ENCODE data around the gene FBXL16.

The FBXL16 gene

DNA sequence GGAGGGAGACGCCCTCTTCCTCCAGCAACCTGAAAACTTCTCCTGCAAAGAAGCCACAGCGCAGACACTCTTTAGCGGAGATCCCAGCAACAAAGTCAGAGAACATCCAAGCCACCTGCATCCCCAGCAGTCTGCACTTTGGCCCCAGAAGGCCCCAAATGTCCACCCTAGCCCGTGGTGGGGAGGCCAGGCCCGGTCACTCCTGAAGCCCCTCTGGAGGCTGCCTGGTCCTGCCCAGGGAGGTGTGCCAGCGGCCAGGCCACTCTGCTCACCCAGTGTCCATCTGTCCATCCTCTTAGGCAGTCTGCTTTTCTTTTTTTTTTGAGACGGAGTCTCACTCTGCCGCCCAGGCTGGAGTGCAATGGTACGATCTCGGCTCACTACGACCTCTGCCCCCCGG is 26.7 kb upstream of the FBXL16 start:
- Histone ChIP-seq H3K4me3 (replicated peaks; ENCODE audit: low read depth, low read length) (no peak overlapping the region), H3K27me3 (replicated peaks; ENCODE audit: control insufficient read depth, insufficient read depth, low read length) (no peaks in the 10 kb centered on the region), H3K36me3 (ENCODE audit: control insufficient read depth, insufficient read depth, low read length) (peaks cover 26% of the 10 kb centered on the region)
- DNase-seq (ENCODE audit: extremely low read depth, insufficient read length) = no peak
- TF ChIP-seq CTCF (IDR thresholded peaks at IDR 0.05; ENCODE audit: insufficient read depth, low read length, poor library complexity, severe bottlenecking) = no peak

- Histone ChIP-seq H3K4me3 (replicated peaks; ENCODE audit: low read depth, low read length) (no peak overlapping the region), H3K27me3 (replicated peaks; ENCODE audit: control insufficient read depth, insufficient read depth, low read length) (no peaks in the 10 kb centered on the region), H3K36me3 (ENCODE audit: control insufficient read depth, insufficient read depth, low read length) (peaks cover 23% of the 10 kb centered on the region)
- no peak for TF ChIP-seq CTCF (IDR thresholded peaks at IDR 0.05; ENCODE audit: insufficient read depth, low read length, poor library complexity, severe bottlenecking)
- peak; percentile 10 for DNase-seq (ENCODE audit: extremely low read depth, insufficient read length)
These were observed 25.3 kb upstream of the FBXL16 start for GRCh38 chr16:730666-731509.

DNA sequence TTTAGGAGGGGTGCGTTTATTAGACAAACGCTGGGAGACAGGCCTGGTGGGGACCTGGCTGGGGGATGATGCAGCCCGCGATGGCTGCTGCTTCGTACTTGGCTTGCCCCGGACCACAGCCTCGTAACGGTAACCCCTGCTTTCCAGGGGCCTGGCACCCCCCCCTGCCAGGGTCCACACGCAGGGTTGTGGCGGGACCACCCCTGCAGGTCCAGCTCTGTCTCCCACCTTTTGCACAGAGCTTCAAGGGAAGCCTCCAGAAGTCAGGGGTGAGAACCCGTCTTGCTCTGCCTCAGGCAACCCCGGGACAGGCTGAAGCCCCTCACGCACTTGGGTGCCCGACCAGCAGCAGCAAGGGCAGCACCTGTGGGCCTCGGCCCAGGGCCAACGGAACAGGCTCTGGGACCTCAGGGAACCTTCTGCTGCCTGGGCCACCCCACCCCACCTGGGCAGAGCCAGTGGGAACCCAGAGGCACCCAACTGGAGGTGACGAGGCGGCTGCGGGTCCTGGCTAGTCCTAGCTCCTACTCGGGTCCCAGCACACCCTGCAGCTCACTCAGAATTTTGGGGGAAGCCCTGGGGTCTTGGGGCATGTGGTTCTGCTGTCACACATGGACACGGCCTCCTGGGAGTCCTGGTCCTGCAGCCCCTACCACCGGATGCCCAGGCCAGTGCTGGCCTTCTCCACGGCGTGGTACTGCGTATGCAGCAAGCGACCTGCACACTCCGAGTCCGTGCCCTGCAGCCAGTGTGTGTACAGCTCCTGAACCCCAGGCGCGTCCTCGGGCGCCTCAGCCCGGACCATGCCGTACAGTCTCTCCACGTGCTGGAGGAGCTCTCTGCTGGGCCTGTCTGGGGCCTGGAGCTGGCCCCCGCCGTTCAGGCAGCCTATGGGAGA is 24.4 kb upstream of the FBXL16 start:
- Histone ChIP-seq H3K36me3 (ENCODE audit: control insufficient read depth, insufficient read depth, low read length) (peaks cover 23% of the 10 kb centered on the region), H3K4me3 (replicated peaks; ENCODE audit: low read depth, low read length) (no peak overlapping the region), H3K27me3 (replicated peaks; ENCODE audit: control insufficient read depth, insufficient read depth, low read length) (no peaks in the 10 kb centered on the region)
- peak; percentile 22 for DNase-seq (ENCODE audit: extremely low read depth, insufficient read length)
- TF ChIP-seq CTCF (IDR thresholded peaks at IDR 0.05; ENCODE audit: insufficient read depth, low read length, poor library complexity, severe bottlenecking) = no peak

- DNase-seq (ENCODE audit: extremely low read depth, insufficient read length) = peak; percentile 28
- no peak for TF ChIP-seq CTCF (IDR thresholded peaks at IDR 0.05; ENCODE audit: insufficient read depth, low read length, poor library complexity, severe bottlenecking)
- peaks cover 21% of the 10 kb centered on the region for H3K36me3 ChIP-seq (ENCODE audit: control insufficient read depth, insufficient read depth, low read length)
- no peaks in the 10 kb centered on the region for H3K27me3 ChIP-seq (replicated peaks; ENCODE audit: control insufficient read depth, insufficient read depth, low read length)
- peak overlapping the region; percentile 79 for H3K4me3 ChIP-seq (replicated peaks; ENCODE audit: low read depth, low read length)
These were observed 23.5 kb upstream of the FBXL16 start for GRCh38 chr16:728890-729744.

DNA sequence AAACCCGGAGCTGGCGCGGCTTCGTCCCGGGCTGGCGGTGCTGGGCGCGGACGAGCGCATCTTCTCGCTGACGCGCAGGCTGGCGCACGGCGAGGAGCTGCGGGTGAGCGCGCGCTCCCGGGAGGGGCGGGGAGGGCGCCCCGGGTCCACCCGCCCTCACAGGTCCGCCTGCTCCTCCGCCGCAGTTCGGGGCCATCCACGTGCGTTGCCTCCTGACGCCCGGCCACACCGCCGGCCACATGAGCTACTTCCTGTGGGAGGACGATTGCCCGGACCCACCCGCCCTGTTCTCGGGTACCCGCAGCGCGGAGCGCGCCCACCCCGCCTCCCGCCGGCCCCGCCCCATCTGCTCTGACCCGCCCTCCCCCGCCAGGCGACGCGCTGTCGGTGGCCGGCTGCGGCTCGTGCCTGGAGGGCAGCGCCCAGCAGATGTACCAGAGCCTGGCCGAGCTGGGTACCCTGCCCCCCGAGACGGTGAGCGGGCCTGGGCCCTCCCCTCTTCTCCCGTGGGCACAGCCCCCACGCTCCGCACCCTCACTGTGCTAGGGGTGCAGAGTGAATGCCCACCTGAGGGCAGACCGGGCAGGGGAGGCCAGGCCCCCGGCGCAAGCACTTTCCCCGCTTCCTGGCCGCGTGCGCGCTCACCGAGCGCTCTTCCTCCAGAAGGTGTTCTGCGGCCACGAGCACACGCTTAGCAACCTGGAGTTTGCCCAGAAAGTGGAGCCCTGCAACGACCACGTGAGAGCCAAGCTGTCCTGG is 22.7 kb upstream of the FBXL16 start:
- peak; percentile 84 for DNase-seq (ENCODE audit: extremely low read depth, insufficient read length)
- no peak for TF ChIP-seq CTCF (IDR thresholded peaks at IDR 0.05; ENCODE audit: insufficient read depth, low read length, poor library complexity, severe bottlenecking)
- Histone ChIP-seq H3K36me3 (ENCODE audit: control insufficient read depth, insufficient read depth, low read length) (peaks cover 13% of the 10 kb centered on the region), H3K27me3 (replicated peaks; ENCODE audit: control insufficient read depth, insufficient read depth, low read length) (no peaks in the 10 kb centered on the region), H3K4me3 (replicated peaks; ENCODE audit: low read depth, low read length) (peak overlapping the region; percentile 79)

Measured in GM06990 (cell line).